ENCODE results near the gene PELI3.
"Not testable (repeated sequence)": the region's sequence is repeated elsewhere in the genome, so short reads cannot be mapped to it uniquely, and the experiment has no call there.

- TF ChIP-seq CTCF, POLR2A (IDR thresholded peaks at IDR 0.05): not testable (repeated sequence)
These were observed 26.4 kb upstream of the PELI3 start for GRCh38 chr11:66440101-66440939.

All from esophagus squamous epithelium (tissue), 4 donors.